Brain microvascular endothelial cell (primary cell): Measurements from ENCODE around the gene CCNC.
A peak's percentile ranks its signal among the peaks of the same experiment; 100 is the strongest.

Experiments used
- DNase-seq: peaks from one replicate; pipeline ENCODE4 v3.0.0-alpha.2; 2020
- H3K27ac ChIP-seq: fragments of 250-450 bp; sonication (Bioruptor Pico); 2 replicates; pipeline ENCODE4 v1.5.1; 2020; ENCODE audit warnings: mild to moderate bottlenecking, moderate library complexity
- H3K27me3 ChIP-seq: fragments of 250-450 bp; sonication (Bioruptor Pico); replicated peaks from 2 replicates; pipeline ENCODE4 v1.5.1; 2020; ENCODE audit warnings: mild to moderate bottlenecking
- H3K36me3 ChIP-seq: fragments of 250-450 bp; sonication (Bioruptor Pico); replicated peaks from 2 replicates; pipeline ENCODE4 v1.5.1; 2020; ENCODE audit warnings: mild to moderate bottlenecking
- H3K4me3 ChIP-seq: 2 replicates; pipeline ENCODE4 v1.5.1; 2011; ENCODE audit warnings: low read depth, mild to moderate bottlenecking, control low read depth, low read length, moderate library complexity
- in situ Hi-C: cut with HindIII; loops from 2 replicates; pipeline ENCODE4 v1.10.0; 2017; ENCODE audit warnings: low sequenced_read_pairs, low pct_ligation_motif_present
- TF ChIP-seq, protein P1 (sequence below): IDR thresholded peaks from 2 replicates; pipeline ENCODE4 v1.5.1; 2011; ENCODE audit warnings: low read depth, mild to moderate bottlenecking, moderate library complexity, low read length, control low read depth, inconsistent platforms; ENCODE audit errors: missing control alignments

The CCNC gene, protein sequence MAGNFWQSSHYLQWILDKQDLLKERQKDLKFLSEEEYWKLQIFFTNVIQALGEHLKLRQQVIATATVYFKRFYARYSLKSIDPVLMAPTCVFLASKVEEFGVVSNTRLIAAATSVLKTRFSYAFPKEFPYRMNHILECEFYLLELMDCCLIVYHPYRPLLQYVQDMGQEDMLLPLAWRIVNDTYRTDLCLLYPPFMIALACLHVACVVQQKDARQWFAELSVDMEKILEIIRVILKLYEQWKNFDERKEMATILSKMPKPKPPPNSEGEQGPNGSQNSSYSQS

DNA sequence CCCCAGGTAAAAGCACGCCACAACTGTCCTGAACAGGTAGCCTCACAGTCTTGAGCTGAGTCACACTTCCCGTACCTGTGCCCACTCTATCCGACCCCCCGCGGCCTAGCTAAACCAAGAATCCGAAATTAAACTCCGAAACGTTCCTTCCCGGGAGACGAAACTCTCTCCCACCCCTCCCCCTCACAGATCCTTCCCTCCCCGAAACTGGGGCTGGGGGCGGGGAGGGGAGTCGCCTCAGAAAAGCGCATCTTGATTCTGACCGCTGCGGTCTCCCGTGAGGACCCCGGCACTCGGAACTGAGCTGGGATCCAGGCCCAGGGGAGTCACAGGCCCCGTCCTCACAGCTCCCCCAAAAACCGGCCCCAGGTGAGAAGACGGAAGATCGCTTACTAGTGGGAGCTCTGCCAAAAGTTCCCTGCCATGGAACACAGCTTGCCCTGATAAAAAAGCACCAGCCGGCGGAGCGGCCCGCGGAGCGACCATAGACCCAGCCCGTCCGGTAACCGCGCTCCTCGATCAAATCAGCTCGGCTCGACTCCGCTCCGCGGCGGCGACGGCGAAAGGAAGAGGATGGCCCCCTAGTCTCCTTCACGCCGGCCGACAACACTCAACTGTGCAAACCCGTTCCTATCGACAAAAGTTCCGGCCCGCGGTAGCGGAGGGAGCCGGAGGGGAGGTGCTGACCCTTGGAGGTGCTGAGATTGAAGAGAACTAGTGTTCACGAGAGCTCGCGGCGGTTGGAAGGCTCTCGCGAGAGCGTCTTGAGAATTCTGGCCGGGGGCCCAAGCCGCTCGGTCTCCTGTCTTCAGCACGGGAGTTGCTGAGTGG is at the start of gene CCNC:
Gene CCNC (minus strand): TSS at position 558 of the 831 bp plus-strand sequence. CDS start 133 bp downstream, at position 425.
- Histone ChIP-seq H3K27ac (peak within 1 kb of the TSS; percentile 69), H3K36me3 (no peaks in the 10 kb centered on the region), H3K4me3 (peak within 1 kb of the TSS; percentile 92), H3K27me3 (no peaks in the 10 kb centered on the region)
- in situ Hi-C loops = no loop called here
- TF ChIP-seq, protein P1, sequence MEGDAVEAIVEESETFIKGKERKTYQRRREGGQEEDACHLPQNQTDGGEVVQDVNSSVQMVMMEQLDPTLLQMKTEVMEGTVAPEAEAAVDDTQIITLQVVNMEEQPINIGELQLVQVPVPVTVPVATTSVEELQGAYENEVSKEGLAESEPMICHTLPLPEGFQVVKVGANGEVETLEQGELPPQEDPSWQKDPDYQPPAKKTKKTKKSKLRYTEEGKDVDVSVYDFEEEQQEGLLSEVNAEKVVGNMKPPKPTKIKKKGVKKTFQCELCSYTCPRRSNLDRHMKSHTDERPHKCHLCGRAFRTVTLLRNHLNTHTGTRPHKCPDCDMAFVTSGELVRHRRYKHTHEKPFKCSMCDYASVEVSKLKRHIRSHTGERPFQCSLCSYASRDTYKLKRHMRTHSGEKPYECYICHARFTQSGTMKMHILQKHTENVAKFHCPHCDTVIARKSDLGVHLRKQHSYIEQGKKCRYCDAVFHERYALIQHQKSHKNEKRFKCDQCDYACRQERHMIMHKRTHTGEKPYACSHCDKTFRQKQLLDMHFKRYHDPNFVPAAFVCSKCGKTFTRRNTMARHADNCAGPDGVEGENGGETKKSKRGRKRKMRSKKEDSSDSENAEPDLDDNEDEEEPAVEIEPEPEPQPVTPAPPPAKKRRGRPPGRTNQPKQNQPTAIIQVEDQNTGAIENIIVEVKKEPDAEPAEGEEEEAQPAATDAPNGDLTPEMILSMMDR = no peak
- peak; percentile 96 for DNase-seq

DNA sequence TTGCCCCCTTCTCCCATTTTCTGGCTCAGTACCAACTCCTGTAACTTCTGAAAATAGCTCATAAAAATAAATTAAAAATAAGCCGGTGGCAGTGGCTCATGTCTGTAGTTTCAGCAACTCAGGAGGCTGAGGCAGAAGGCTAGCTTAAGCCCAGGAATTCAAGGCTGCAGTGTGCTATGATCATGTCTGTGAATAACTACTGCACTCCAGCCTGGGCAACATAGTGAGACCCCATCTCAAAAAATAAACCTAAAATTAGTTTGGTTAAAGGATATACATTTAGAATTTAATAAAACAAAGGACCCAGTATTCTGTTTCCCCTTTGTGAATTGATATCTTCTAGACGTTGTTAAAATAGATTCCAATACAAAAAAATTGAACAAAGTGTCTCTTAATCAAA is 48.7 kb upstream of the CCNC start:
- TF ChIP-seq, protein P1 = no peak
- H3K27ac ChIP-seq = no peak overlapping the region
- DNase-seq = no peak
- peaks cover 86% of the 10 kb centered on the region for H3K27me3 ChIP-seq
- no peak overlapping the region for H3K4me3 ChIP-seq
- in situ Hi-C loops = loop anchor here (25.0 kb wide), 1 partner anchor 845 kb away; the partner anchor contains the start of gene SIM1
- H3K36me3 ChIP-seq = no peaks in the 10 kb centered on the region

DNA sequence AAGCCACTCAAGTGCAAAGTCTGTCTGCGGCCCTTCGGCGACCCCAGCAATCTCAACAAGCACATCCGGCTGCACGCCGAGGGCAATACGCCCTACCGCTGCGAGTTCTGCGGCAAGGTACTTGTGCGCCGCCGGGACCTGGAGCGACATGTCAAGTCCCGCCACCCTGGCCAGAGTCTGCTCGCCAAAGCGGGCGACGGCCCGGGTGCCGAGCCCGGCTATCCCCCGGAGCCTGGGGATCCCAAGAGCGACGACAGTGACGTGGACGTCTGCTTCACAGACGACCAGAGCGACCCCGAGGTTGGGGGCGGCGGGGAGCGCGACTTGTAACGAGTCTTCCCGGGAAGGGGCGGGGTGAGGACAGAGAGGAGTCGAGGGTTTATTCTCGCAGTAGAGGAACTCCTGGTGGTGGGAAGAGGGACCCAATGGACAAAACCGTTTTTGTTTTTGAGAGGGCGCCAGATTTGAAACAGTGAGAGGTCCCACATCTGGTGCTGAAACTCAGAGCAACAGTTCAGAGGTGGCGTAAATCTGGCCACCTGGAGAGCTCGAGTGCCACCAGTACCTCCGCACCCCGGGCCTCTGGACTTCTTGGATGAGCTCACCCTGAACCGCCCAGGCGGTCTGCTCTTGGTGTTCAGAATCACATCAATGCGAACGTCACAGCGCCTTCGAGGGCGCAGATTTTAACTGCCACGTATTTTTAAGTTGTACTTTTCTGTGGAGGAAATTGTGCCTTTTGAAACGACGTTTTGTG is 46.1 kb upstream of the CCNC start:
- TF ChIP-seq, protein P1 = peak; percentile 6
- peaks cover 99% of the 10 kb centered on the region for H3K27me3 ChIP-seq
- in situ Hi-C loops = loop anchor here (25.0 kb wide), 1 partner anchor 848 kb away; the partner anchor contains the start of gene SIM1
- no peak for DNase-seq
- no peaks in the 10 kb centered on the region for H3K36me3 ChIP-seq
- H3K27ac ChIP-seq = no peak overlapping the region
- H3K4me3 ChIP-seq = no peak overlapping the region

DNA sequence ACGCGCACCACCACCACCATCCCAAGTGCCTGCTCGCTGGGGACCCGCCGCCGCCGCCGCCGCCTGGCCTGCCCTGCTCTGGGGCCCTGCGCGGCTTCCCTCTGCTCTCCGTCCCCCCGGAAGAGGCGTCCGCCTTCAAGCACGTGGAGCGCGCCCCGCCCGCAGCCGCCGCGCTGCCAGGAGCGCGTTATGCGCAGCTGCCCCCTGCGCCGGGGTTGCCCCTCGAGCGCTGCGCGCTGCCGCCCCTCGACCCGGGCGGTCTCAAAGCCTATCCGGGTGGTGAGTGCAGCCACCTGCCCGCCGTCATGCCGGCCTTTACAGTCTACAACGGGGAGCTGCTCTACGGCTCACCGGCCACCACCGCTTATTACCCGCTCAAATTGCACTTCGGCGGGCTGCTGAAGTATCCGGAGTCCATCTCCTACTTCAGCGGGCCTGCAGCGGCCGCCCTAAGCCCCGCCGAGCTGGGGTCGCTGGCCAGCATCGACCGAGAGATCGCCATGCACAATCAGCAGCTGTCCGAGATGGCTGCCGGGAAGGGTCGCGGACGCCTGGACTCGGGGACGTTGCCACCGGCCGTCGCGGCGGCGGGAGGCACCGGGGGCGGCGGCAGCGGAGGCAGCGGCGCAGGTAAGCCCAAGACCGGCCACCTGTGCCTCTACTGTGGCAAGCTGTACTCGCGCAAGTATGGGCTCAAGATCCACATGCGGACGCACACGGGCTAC is 45.4 kb upstream of the CCNC start:
- Histone ChIP-seq H3K4me3 (peak overlapping the region; percentile 5), H3K27me3 (peaks cover 99% of the 10 kb centered on the region), H3K27ac (no peak overlapping the region), H3K36me3 (no peaks in the 10 kb centered on the region)
- TF ChIP-seq, protein P1 = no peak
- in situ Hi-C loops = loop anchor here (25.0 kb wide), 1 partner anchor 848 kb away; the partner anchor contains the start of gene SIM1
- DNase-seq = no peak

DNA sequence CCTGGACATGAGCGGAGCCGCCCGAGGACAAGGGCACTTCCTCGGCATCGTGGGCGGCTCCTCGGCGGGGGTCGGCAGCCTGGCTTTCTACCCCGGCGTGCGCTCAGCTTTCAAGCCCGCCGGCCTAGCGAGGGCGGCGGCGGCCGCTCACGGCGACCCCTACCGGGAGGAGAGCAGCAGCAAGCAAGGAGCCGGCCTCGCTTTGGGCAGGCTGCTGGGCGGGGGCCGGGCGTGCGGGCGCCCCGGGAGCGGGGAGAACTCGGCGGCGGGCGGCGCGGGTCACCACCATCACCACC is 44.9 kb upstream of the CCNC start:
- Histone ChIP-seq H3K36me3 (no peaks in the 10 kb centered on the region), H3K4me3 (peak overlapping the region; percentile 5), H3K27ac (no peak overlapping the region), H3K27me3 (peaks cover 99% of the 10 kb centered on the region)
- in situ Hi-C loops = loop anchor here (25.0 kb wide), 1 partner anchor 849 kb away; the partner anchor contains the start of gene SIM1
- no peak for DNase-seq
- TF ChIP-seq, protein P1 = peak; percentile 60
